Sigmoid colon (tissue), 4 donors: ENCODE results near the gene ELMO3.

Experiments
- CTCF ChIP-seq, 4 experiments: fragments of 450-650 bp in 3 of 4; fragments of 200-600 bp in 1 of 4; IDR thresholded peaks; one replicate each; pipeline ENCODE4 v1.5.1; 2016 to 2019; ENCODE audit warnings: antibody characterized with exemption in 4 of 4, mild to moderate bottlenecking in 3 of 4, moderate library complexity in 2 of 4
- EP300 ChIP-seq, 4 donors: sonication (generic); formaldehyde crosslinking; IDR thresholded peaks; one replicate each; pipeline ENCODE4 v1.6.1; 2017; ENCODE audit warnings: antibody characterized with exemption in 4 of 4
- POLR2A ChIP-seq, 2 donors: fragments of 450-650 bp; IDR thresholded peaks; one replicate each; pipeline ENCODE4 v1.6.1; 2016; ENCODE audit warnings: antibody characterized with exemption in 2 of 2, mild to moderate bottlenecking in 2 of 2, moderate library complexity in 2 of 2
- POLR2AphosphoS5 ChIP-seq, 4 donors: sonication (generic); formaldehyde crosslinking; IDR thresholded peaks; one replicate each; pipeline ENCODE4 v1.6.1; 2017; ENCODE audit warnings: antibody characterized with exemption in 4 of 4

GRCh38 chr16:67166598-67167168 is 32.2 kb upstream of the ELMO3 start:
- TF ChIP-seq CTCF (IDR thresholded peaks at IDR 0.05) (no peak), POLR2AphosphoS5 (IDR thresholded peaks at IDR 0.05) (no peak), POLR2A (IDR thresholded peaks at IDR 0.05) (no peak), EP300 (IDR thresholded peaks at IDR 0.05) (no peak)
